Muscle of arm (tissue), 12 donors: ENCODE data around the gene NCS1. TPM values are rescaled to one million over a fixed set of nuclear protein-coding genes. Genes with fewer than 3 reads are reported as not detected.

Source experiments
- DNase-seq: peaks from one replicate; pipeline ENCODE4 v3.0.0-alpha.2; 2013
- polyA plus RNA-seq, 12 donors: library from polyadenylated mRNA; unstranded; fragments of 120-200 nt; gene quantifications; one replicate each; pipeline ENCODE4 v1.2.1, GENCODE V29; 2013; ENCODE audit not compliant: insufficient read length in 12 of 12

NCS1 gene
- polyA plus RNA-seq, 12 donors: 40.6 to 73.1 (median 50.0) TPM; not detected in 1

- DNase-seq: no peak
These were observed 20.3 kb downstream of the NCS1 start for GRCh38 chr9:130192382-130192999.

DNA sequence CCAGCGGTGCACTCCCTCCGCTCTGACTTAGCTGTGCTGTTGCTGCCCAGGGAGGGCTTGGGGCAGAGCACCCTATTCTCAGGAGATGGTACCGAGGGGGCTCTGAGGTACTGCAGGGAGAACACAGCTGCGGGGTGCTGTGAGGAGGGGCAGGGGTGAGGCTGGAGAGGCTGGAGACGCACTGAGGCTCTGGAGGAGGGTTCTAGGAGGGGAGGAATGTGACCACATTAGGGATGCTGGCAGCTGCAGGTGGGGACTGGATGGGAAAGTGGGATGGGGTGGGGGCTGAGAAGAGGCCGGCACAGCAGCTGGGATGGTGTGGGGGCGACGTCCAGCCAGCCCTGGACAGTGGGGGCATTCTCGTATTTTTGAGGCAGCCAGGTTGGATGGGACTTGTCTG lies 20.9 kb downstream of the NCS1 start:
- no peak for DNase-seq

DNA sequence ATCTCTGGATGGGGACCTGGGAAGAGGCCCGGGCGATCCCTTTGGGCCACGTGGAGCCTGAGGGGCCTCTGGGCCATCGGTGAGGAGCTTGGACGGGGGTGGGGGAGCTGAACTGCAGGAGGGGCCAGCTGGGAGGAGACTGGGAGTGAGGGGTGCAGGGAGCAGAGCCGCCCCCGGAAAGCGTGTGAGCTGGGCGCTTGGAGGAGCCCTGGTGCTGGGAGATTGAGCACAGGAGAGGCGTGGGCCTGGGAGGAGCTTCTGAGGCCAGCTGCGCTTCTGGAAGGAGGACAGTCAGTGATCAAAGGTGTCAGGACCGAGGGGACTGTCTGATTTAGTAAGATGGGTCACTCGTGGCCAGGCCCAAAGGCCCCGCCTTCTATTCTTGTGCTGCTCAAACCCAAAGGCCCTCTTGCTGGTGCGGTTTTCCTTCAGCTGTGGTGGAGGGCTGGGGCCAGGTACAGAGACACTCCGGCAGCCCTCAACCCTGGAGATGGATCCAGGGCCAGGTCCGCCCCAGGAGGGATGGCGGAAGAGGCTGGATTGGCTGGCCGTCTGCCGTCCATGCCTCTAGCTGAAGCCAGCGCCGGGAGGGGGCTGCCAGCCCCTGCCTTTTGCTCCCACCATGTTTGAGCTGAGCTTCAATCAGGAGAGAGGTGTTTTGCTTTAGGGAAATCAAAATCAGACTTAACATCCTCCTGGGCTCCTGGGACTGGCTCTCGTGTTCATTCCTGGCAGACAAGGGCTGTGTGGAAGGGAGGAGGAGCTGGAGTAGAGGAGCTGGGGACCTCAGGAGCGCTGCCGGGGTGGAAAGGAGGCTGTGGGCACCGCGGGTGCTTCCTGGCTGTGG lies 21.6 kb downstream of the NCS1 start:
- peak; percentile 61 for DNase-seq

DNA sequence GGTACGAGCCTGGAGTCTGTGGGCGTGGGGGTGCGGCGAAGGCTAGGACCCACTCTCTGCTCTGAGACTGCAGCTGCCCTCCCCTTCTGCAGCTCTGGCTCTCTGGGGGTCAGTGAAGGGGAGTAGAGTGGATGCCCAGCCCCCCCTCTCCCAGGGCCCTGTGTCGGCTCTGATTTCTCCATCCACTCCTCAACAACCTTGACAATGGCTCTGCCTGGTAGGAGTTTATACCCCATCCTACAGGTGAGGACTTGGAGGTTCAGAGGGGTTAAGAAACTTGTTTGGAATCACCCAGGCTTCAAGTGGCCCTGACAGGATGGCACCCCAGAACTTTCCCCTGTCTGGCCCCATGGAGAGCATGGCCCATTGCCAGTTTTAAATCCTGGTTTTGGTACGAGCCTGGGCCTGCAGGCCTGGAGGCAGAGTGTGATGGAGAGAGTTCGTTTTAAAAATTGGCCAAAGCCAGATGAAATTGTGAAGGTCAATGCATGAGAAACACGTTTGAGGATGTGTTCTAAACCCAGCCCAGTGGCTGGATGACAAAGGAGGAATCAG lies 22.3 kb downstream of the NCS1 start:
- no peak for DNase-seq

GRCh38 chr9:130195638-130196037 lies 23.4 kb downstream of the NCS1 start:
- DNase-seq: no peak

DNA sequence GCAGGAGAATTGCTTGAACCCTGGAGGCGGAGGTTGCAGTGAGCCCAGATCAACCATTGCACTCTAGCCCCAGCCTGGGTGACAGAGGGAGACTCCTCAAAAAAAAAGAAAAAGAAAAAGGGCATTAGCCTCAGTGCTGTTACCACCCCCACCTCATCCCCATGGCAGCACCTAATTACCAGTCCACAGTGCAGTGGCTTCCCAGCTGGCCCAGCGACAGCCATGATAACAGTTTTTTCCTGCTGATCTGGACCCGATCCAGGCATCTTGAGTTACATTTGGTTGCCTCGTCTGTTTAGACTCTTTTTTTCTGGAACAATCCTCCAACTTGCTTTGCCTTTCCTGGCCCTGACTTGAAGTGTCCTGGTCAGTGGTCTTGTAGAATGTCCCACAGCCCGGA lies 24.4 kb downstream of the NCS1 start:
- DNase-seq: no peak

- no peak for DNase-seq
These were observed 25.2 kb downstream of the NCS1 start for GRCh38 chr9:130197386-130197785.

GRCh38 chr9:130197888-130198287 lies 25.7 kb downstream of the NCS1 start:
- DNase-seq: no peak

DNA sequence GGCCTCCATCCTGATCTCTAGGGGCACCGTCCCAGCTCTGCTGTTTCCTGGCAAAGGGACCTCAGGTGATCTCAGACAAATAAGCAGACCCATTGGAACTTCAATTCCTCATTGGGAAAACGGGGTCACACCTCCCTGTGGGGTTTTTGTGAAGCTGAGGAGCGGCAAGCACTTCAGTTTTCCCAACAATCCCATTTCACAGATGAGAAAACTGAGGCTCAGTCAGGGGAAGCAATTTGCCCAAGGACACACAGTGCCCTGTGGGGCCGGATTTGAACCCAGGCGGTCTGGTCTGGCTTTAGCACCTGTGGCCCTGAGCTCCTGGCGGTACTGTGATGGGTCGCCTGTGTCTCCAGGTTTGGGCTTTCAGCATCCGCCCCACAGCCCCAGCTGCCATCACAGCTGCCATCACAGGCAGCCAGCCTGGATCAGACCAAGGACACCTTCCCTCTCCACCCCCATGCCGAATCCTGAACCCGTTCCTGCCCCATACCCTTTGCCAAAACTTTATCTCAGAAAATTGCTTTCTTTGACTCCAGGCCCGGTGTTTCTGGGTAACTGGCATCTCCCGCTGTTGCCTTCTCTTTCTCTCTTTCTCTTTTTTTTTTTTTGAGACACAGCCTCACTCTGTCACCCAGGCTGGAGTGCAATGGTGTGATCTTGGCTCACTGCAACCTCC lies 26.4 kb downstream of the NCS1 start:
- no peak for DNase-seq

DNA sequence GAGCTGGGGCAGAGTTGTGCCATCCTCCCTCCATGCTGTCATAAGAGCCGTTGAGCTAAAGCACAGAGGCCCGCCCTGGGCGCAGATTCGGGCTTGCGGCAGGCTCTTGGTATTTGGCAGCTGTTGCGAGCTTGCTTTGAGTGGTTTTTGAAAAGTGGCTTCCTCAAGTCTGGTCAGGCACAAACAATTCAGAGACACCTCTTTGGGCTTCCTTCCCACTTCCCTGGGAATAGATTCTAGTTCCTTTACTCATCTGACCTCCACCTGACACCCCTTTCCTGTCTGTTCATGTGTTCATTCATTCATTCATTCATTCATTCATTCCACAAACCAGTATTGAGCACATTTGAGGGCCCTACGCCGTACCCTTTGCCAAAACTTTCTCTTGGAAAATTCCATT lies 27.4 kb downstream of the NCS1 start:
- no peak for DNase-seq

DNA sequence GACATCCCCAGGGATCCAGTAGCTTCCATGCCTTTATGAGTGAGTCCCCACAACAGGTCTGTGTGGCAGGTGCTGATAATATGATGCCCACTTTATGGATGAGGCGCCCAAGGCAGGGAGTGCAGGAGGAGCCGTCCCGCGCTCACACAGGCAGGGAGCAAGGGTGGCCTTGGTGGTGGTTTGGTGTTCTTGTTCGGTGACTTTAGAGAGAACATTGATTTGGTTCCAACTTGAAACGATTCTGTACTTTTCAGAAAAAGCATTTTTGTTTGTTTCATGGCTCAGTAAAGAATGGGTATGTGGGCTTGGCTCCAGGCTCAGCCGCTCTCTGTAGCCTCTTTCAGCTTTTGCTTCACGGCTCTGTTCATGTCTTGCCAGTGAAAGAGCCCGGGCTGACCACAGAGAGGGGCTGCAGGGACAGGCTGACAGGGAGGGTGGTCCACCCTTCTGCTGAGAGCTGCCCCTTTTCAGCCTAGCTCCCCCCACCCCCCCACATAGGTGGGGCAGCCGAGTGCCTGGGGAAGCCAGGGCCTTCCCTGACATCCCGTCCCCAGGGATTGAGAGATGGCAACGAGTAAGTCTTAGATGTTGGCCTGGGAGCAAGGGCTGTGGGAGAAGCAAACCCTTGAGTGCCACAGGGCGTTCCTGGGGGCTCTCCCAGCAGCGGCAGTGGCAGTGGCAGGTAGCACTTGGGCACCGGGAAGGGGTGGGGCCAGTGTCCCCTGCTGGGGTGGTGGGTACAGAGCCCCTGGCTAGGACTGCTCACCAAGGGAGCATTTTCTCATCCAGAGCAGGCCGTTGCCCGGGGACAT lies 28.0 kb downstream of the NCS1 start:
- DNase-seq: no peak

- DNase-seq: no peak
These were observed 29.2 kb downstream of the NCS1 start for GRCh38 chr9:130201399-130201873.

- no peak for DNase-seq
These were observed 29.8 kb downstream of the NCS1 start for GRCh38 chr9:130201974-130202373.

DNA sequence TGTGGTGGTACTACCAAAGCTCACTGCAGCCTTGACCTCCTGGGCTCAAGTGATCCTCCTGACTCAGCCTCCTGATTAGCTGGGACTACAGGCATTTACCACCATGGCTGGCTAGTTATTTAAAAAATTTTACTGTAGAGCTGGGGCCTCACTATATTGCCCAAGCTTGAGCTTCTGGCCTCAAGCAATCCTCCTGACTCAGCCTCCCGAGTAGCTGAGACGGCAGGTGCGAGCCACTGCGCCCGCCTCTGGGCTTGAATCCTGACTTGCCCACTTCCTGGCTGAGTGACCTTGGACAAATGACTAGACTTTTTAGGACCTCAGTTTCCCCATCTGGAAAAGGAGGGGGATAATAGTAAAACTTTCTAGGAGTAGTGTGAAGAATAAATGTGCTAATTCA lies 32.1 kb downstream of the NCS1 start:
- no peak for DNase-seq

GRCh38 chr9:130204959-130205358 lies 32.8 kb downstream of the NCS1 start:
- no peak for DNase-seq

DNA sequence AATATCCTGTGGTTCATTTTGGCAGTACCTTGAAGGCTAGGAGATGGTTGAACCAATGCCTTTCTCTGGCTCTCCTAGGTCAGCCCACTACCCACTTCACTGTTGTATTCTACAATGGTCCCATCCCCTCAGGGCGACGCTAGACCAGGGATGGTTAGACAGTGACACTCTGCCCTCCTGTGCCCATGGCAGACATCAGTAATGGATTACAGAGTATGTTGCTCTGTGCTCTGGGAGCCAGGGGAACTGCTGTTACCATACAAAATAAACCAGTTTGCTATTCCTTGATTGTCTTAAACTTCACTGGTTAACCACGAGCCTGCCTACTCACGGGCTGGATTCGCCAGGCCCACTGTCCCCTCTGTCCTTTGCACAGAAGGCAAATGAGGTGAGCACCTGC lies 33.7 kb downstream of the NCS1 start:
- DNase-seq: no peak

- no peak for DNase-seq
These were observed 34.4 kb downstream of the NCS1 start for GRCh38 chr9:130206579-130206978.

GRCh38 chr9:130207241-130207992 lies 35.2 kb downstream of the NCS1 start:
- no peak for DNase-seq

DNA sequence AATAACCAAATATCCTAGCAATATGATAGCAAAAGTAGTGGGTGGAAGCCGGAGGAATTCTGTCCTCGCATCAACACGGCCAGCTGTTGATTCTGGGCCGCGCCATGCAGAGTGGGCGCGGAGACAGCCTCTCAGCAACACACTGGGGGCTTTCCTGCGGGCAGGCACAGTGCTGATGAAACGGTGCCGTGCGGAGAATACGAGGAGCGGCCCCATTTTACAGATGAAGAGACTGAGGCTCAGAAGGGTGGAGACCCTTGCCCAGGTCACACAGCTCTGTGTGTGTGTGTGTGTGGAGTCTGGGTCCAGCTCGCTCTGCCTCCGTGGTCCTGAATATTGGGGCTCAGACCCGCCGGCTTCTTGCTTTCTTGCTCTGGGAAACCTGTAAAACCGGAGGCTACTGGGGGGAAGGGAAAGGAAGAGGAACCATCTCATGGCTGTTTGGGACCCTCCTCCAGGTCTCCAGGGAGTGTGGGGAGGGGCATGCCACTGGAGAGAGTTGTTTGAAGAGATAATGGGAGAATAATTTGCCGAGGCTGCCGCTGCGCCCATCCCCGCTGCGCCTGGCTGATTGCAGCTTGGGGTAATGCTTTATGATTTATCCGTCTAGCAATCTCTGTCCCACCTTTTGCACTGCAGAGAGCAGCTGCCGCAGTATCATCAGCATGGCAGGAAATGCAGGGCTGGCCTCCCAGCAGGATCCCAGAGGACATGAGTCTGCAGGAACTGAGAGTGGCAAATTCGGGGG lies 36.6 kb downstream of the NCS1 start:
- DNase-seq: no peak

DNA sequence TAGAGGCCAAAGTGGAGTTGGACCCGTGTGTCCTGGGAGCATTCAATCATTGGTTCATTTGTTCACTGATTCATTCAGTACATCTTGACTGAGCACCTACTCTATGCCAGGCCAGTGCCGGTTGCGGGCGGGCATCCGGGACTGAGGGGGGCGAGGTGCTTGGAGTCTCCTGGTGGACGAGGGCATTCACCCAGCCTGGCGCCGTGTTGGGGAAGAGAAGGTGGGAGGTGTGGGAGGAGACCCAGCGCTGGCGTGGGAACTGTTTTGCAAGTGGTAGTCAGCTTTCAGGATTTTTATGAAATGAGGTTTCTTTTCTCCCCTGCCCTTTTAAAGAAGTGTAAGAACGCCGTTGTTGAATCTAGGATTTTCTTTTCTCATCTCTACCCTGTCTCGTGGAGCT lies 37.2 kb downstream of the NCS1 start:
- no peak for DNase-seq
